HEK293 (cell line): Measurements from ENCODE around the gene KRT25.

Source experiments
- CTCF ChIA-PET: fragments of 350-600 bp; formaldehyde crosslinking; extraction: SDS; loops from one replicate; lab custom pipeline; 2021; ENCODE audit warnings: antibody characterized with exemption; lab: Yijun Ruan, JAX
- POLR2A ChIA-PET: fragments of 300-600 bp; formaldehyde crosslinking; extraction: SDS; loops from one replicate; lab custom pipeline; 2020; ENCODE audit warnings: antibody characterized with exemption, inconsistent platforms; lab: Yijun Ruan, JAX
- H3K27ac ChIP-seq: fragments of 200-500 bp; sonication (Bioruptor generic); 2 replicates; pipeline ENCODE4 v1.5.1; 2014; ENCODE audit warnings: low read depth, low read length, control low read depth, inconsistent platforms; ENCODE audit errors: extremely low read depth
- H3K36me3 ChIP-seq, 2 experiments: fragments of 200-500 bp in 1 of 2; sonication (Bioruptor generic) in 1 of 2; 1 replicate in 1 of 2; 2 replicates in 1 of 2; pipeline ENCODE4 v1.5.1; 2014 to 2017; ENCODE audit warnings: inconsistent platforms in 2 of 2, low read length in 2 of 2; ENCODE audit not compliant: control insufficient read depth in 2 of 2, insufficient read depth in 1 of 2
- H3K4me1 ChIP-seq: fragments of 200-500 bp; sonication (Bioruptor generic); 2 replicates; pipeline ENCODE4 v1.5.1; 2014; ENCODE audit warnings: mild to moderate bottlenecking, low read length, inconsistent platforms; ENCODE audit not compliant: control insufficient read depth, insufficient read depth
- H3K4me3 ChIP-seq: 2 replicates; pipeline ENCODE4 v1.5.1; 2011; ENCODE audit warnings: low read depth, mild to moderate bottlenecking, control low read depth, low read length, moderate library complexity
- H3K9me3 ChIP-seq: fragments of 200-500 bp; sonication (Bioruptor generic); 2 replicates; pipeline ENCODE4 v1.5.1; 2014; ENCODE audit warnings: low read depth, low read length, inconsistent platforms; ENCODE audit not compliant: control insufficient read depth, insufficient read depth
- BCL11A ChIP-seq: fragments of 450-650 bp; formaldehyde crosslinking; IDR thresholded peaks from 2 replicates; pipeline ENCODE4 v1.5.1; 2016; ENCODE audit warnings: low read depth, missing biosample characterization, missing genetic modification characterization
- KLF7 ChIP-seq: fragments of 450-650 bp; formaldehyde crosslinking; IDR thresholded peaks from 2 replicates; pipeline ENCODE4 v1.5.1; 2016; ENCODE audit warnings: missing biosample characterization, missing genetic modification characterization, borderline replicate concordance
- OSR2 ChIP-seq: fragments of 450-650 bp; formaldehyde crosslinking; IDR thresholded peaks from 2 replicates; pipeline ENCODE4 v1.5.1; 2016; ENCODE audit warnings: missing biosample characterization, missing genetic modification characterization
- SP3 ChIP-seq: fragments of 450-650 bp; formaldehyde crosslinking; IDR thresholded peaks from 2 replicates; pipeline ENCODE4 v1.5.1; 2016; ENCODE audit warnings: missing biosample characterization, missing genetic modification characterization
- YY1 ChIP-seq: fragments of 450-650 bp; formaldehyde crosslinking; IDR thresholded peaks from 2 replicates; pipeline ENCODE4 v1.5.1; 2018; ENCODE audit warnings: missing biosample characterization, missing genetic modification characterization
- ZBTB20 ChIP-seq: fragments of 450-650 bp; formaldehyde crosslinking; IDR thresholded peaks from 2 replicates; pipeline ENCODE4 v1.5.1; 2016; ENCODE audit warnings: missing biosample characterization, missing genetic modification characterization
- ZBTB8A ChIP-seq: fragments of 450-650 bp; formaldehyde crosslinking; IDR thresholded peaks from 2 replicates; pipeline ENCODE4 v1.5.1; 2016; ENCODE audit warnings: missing biosample characterization, missing genetic modification characterization
- ZNF112 ChIP-seq: fragments of 450-650 bp; formaldehyde crosslinking; IDR thresholded peaks from 2 replicates; pipeline ENCODE4 v1.5.0; 2017; ENCODE audit warnings: missing biosample characterization, missing genetic modification characterization
- ZNF133 ChIP-seq: fragments of 450-650 bp; formaldehyde crosslinking; IDR thresholded peaks from 2 replicates; pipeline ENCODE4 v1.5.1; 2016; ENCODE audit warnings: missing biosample characterization, missing genetic modification characterization
- ZNF292 ChIP-seq: fragments of 450-650 bp; formaldehyde crosslinking; IDR thresholded peaks from 2 replicates; pipeline ENCODE4 v1.5.1; 2016; ENCODE audit warnings: low read depth, missing biosample characterization, missing genetic modification characterization, borderline replicate concordance
- ZNF335 ChIP-seq: fragments of 450-650 bp; formaldehyde crosslinking; conservative IDR thresholded peaks from 2 replicates; pipeline ENCODE4 v1.5.1; 2016; ENCODE audit warnings: missing biosample characterization, missing genetic modification characterization
- ZNF341 ChIP-seq: fragments of 450-650 bp; formaldehyde crosslinking; IDR thresholded peaks from 2 replicates; pipeline ENCODE4; 2016; ENCODE audit warnings: low read depth, missing biosample characterization, missing genetic modification characterization
- ZNF391 ChIP-seq: fragments of 450-650 bp; formaldehyde crosslinking; IDR thresholded peaks from 2 replicates; pipeline ENCODE4 v1.5.1; 2016; ENCODE audit warnings: low read depth, missing biosample characterization, missing genetic modification characterization, borderline replicate concordance
- ZNF560 ChIP-seq: fragments of 450-650 bp; formaldehyde crosslinking; IDR thresholded peaks from 2 replicates; pipeline ENCODE4 v1.5.1; 2017; ENCODE audit warnings: missing biosample characterization, missing genetic modification characterization, borderline replicate concordance
- ZNF600 ChIP-seq: fragments of 450-650 bp; formaldehyde crosslinking; IDR thresholded peaks from 2 replicates; pipeline ENCODE4 v1.5.1; 2016; ENCODE audit warnings: missing biosample characterization, missing genetic modification characterization
- ZNF624 ChIP-seq: fragments of 450-650 bp; formaldehyde crosslinking; IDR thresholded peaks from 2 replicates; pipeline ENCODE4 v1.5.1; 2017; ENCODE audit warnings: missing biosample characterization, missing genetic modification characterization
- ZSCAN30 ChIP-seq: fragments of 450-650 bp; IDR thresholded peaks from 2 replicates; pipeline ENCODE4 v1.5.1; 2018; ENCODE audit warnings: missing biosample characterization, mild to moderate bottlenecking, missing genetic modification characterization, moderate library complexity
- TF ChIP-seq, protein P1 (sequence below): fragments of 450-650 bp; formaldehyde crosslinking; IDR thresholded peaks from 2 replicates; pipeline ENCODE4 v1.5.1; 2016; ENCODE audit warnings: missing biosample characterization, missing genetic modification characterization
- TF ChIP-seq, protein P2 (sequence below): fragments of 450-650 bp; formaldehyde crosslinking; IDR thresholded peaks from 2 replicates; pipeline ENCODE4 v1.5.1; 2016; ENCODE audit warnings: missing biosample characterization, missing genetic modification characterization
- TF ChIP-seq, protein P3 (sequence below): fragments of 450-650 bp; formaldehyde crosslinking; IDR thresholded peaks from 2 replicates; pipeline ENCODE4 v1.5.1; 2016; ENCODE audit warnings: missing biosample characterization, missing genetic modification characterization, borderline replicate concordance
- TF ChIP-seq, protein P4 (sequence below): fragments of 450-650 bp; formaldehyde crosslinking; IDR thresholded peaks from 2 replicates; pipeline ENCODE4 v1.5.1; 2016; ENCODE audit warnings: missing biosample characterization, missing genetic modification characterization
- TF ChIP-seq, protein P5 (sequence below): fragments of 450-650 bp; formaldehyde crosslinking; IDR thresholded peaks from 2 replicates; pipeline ENCODE4; 2016; ENCODE audit warnings: missing biosample characterization, missing genetic modification characterization

The KRT25 gene

DNA sequence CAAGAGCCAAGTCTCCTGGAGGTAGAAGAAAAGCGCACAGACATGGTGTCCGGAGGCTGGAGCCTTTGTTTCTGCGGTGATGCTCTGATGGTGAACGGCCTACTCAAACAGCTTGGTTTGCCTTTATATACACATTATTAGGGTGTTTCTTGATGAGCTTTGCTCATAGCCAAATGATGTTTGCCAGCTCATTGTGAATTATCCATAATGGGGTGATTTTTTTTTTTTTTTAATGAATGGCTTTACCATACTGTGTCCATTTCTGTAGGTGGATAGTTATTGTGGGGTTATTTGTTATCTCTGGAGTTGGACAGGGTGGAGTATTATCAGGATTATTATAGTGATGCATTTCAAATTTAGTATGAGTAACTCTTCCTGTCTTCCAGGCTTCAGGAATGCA lies 27.3 kb upstream of the KRT25 start, which contains the start of gene KRT27:
TSS of gene KRT27 (minus strand) at position 101 of the 400 bp plus-strand sequence. CDS start at position 44, 57 bp downstream.
- no peak for TF ChIP-seq ZNF112 (tag by site-specific recombination)
- TF ChIP-seq BCL11A, result no peak
- TF ChIP-seq SP3 (tag by site-specific recombination), result no peak
- no peak for TF ChIP-seq ZSCAN30 (tag by site-specific recombination)
- TF ChIP-seq, protein P1, sequence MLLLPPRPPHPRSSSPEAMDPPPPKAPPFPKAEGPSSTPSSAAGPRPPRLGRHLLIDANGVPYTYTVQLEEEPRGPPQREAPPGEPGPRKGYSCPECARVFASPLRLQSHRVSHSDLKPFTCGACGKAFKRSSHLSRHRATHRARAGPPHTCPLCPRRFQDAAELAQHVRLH (tag by site-specific recombination), result no peak
- TF ChIP-seq ZBTB8A (tag by site-specific recombination), result no peak
- no peak for TF ChIP-seq ZNF341 (tag by site-specific recombination)
- no peak for TF ChIP-seq OSR2 (tag by site-specific recombination)
- TF ChIP-seq, protein P2, sequence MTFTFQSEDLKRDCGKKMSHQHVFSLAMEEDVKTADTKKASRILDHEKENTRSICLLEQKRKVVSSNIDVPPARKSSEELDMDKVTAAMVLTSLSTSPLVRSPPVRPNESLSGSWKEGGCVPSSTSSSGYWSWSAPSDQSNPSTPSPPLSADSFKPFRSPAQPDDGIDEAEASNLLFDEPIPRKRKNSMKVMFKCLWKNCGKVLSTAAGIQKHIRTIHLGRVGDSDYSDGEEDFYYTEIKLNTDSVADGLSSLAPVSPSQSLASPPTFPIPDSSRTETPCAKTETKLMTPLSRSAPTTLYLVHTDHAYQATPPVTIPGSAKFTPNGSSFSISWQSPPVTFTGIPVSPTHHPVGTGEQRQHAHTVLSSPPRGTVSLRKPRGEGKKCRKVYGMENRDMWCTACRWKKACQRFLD (tag by site-specific recombination), result no peak
- no peak for TF ChIP-seq YY1 (tag by site-specific recombination)
- TF ChIP-seq ZNF391 (tag by site-specific recombination), result no peak
- TF ChIP-seq ZNF624, result no peak
- TF ChIP-seq, all 188 proteins: peak for 0
- no peak within 1 kb of the TSS for H3K27ac ChIP-seq

DNA sequence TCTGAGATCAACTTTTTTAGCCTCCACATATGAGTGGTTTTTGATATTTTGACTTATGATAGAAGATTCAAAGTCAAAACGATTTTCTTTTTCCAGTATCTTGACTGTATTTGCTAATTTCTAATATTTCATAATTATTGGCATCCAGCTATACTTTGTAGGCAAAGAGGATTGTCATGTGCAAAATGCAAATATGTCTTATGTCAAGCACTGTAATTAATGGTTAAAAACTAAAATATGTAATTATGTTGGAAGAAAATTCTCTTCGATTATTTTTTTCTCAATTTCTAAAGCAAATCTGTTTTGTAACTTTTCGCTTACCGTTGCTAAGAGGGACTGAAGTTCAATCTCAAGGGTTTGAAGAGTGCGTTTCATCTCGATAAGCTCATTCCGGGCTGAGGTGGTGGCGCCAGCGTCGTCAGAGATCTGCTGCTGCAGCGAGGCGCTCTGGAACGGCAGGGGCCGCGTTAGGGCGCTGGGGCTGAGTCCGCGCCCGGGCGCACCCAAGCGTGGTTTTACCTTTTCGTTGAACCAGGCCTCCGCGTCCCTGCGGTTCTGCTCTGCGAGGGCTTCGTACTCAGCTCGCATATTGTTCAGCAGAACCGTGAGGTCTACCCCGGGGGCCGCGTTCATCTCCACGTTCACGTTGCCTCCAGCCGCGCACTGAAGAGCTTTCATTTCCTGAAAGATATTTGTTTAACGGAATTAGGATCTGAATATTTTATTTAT lies 24.2 kb upstream of the KRT25 start:
- ChIA-PET CTCF (interaction anchor here (0.7 to 1.7 kb wide), 3 partner anchors 12 to 884 kb away, joined by 3 to 7 read pairs (median 5); no protein-coding TSS in a partner anchor), POLR2A (no interaction called here)
- no peak for TF ChIP-seq ZNF292
- no peak for TF ChIP-seq KLF7 (tag by site-specific recombination)
- TF ChIP-seq ZNF560 (tag by site-specific recombination), result no peak
- no peak for TF ChIP-seq ZNF335 (tag by site-specific recombination)
- 0 out of 2 replicates have a peak, but pooled peaks have one; percentile 29 for TF ChIP-seq ZNF600 (tag by site-specific recombination)
- TF ChIP-seq, protein P3, sequence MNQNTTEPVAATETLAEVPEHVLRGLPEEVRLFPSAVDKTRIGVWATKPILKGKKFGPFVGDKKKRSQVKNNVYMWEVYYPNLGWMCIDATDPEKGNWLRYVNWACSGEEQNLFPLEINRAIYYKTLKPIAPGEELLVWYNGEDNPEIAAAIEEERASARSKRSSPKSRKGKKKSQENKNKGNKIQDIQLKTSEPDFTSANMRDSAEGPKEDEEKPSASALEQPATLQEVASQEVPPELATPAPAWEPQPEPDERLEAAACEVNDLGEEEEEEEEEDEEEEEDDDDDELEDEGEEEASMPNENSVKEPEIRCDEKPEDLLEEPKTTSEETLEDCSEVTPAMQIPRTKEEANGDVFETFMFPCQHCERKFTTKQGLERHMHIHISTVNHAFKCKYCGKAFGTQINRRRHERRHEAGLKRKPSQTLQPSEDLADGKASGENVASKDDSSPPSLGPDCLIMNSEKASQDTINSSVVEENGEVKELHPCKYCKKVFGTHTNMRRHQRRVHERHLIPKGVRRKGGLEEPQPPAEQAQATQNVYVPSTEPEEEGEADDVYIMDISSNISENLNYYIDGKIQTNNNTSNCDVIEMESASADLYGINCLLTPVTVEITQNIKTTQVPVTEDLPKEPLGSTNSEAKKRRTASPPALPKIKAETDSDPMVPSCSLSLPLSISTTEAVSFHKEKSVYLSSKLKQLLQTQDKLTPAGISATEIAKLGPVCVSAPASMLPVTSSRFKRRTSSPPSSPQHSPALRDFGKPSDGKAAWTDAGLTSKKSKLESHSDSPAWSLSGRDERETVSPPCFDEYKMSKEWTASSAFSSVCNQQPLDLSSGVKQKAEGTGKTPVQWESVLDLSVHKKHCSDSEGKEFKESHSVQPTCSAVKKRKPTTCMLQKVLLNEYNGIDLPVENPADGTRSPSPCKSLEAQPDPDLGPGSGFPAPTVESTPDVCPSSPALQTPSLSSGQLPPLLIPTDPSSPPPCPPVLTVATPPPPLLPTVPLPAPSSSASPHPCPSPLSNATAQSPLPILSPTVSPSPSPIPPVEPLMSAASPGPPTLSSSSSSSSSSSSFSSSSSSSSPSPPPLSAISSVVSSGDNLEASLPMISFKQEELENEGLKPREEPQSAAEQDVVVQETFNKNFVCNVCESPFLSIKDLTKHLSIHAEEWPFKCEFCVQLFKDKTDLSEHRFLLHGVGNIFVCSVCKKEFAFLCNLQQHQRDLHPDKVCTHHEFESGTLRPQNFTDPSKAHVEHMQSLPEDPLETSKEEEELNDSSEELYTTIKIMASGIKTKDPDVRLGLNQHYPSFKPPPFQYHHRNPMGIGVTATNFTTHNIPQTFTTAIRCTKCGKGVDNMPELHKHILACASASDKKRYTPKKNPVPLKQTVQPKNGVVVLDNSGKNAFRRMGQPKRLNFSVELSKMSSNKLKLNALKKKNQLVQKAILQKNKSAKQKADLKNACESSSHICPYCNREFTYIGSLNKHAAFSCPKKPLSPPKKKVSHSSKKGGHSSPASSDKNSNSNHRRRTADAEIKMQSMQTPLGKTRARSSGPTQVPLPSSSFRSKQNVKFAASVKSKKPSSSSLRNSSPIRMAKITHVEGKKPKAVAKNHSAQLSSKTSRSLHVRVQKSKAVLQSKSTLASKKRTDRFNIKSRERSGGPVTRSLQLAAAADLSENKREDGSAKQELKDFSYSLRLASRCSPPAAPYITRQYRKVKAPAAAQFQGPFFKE, result no peak
- TF ChIP-seq ZBTB20 (tag by site-specific recombination), result peak; percentile 71
- TF ChIP-seq ZNF133, result no peak
- TF ChIP-seq, protein P4, sequence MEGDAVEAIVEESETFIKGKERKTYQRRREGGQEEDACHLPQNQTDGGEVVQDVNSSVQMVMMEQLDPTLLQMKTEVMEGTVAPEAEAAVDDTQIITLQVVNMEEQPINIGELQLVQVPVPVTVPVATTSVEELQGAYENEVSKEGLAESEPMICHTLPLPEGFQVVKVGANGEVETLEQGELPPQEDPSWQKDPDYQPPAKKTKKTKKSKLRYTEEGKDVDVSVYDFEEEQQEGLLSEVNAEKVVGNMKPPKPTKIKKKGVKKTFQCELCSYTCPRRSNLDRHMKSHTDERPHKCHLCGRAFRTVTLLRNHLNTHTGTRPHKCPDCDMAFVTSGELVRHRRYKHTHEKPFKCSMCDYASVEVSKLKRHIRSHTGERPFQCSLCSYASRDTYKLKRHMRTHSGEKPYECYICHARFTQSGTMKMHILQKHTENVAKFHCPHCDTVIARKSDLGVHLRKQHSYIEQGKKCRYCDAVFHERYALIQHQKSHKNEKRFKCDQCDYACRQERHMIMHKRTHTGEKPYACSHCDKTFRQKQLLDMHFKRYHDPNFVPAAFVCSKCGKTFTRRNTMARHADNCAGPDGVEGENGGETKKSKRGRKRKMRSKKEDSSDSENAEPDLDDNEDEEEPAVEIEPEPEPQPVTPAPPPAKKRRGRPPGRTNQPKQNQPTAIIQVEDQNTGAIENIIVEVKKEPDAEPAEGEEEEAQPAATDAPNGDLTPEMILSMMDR (tag by site-specific recombination), result no peak
- TF ChIP-seq, protein P5, sequence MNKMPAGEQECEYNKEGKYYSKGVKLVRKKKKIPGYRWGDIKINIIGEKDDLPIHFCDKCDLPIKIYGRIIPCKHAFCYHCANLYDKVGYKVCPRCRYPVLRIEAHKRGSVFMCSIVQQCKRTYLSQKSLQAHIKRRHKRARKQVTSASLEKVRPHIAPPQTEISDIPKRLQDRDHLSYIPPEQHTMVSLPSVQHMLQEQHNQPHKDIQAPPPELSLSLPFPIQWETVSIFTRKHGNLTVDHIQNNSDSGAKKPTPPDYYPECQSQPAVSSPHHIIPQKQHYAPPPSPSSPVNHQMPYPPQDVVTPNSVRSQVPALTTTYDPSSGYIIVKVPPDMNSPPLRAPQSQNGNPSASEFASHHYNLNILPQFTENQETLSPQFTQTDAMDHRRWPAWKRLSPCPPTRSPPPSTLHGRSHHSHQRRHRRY (tag by site-specific recombination), result no peak
- H3K36me3 ChIP-seq, result no peaks in the 10 kb centered on the region
- no peaks in the 10 kb centered on the region for H3K4me1 ChIP-seq
- H3K4me3 ChIP-seq, result no peak overlapping the region
- no peaks in the 10 kb centered on the region for H3K9me3 ChIP-seq
- no peak overlapping the region for H3K27ac ChIP-seq

More for the DNA sequence above, 27.3 kb upstream of the KRT25 start, which contains the start of gene KRT27:
- ChIA-PET CTCF (interaction anchor here (0.6 to 1.3 kb wide), 3 partner anchors 163 to 767 kb away, joined by 3 to 5 read pairs (median 5); no protein-coding TSS in a partner anchor), POLR2A (no interaction called here)
- Histone ChIP-seq H3K9me3 (no peaks in the 10 kb centered on the region), H3K36me3 (no peaks in the 10 kb centered on the region), H3K4me1 (no peaks in the 10 kb centered on the region), H3K4me3 (no peak within 1 kb of the TSS)
